Thyroid gland (tissue), 4 donors: ENCODE results near the gene SNRPD3.
"Not testable (repeated sequence)": the region's sequence is repeated elsewhere in the genome, so short reads cannot be mapped to it uniquely, and the experiment has no call there.

Experiments used
- CTCF ChIP-seq, 6 experiments: fragments of 200-600 bp in 3 of 6; fragments of 450-650 bp in 3 of 6; sonication (generic) in 3 of 6; IDR thresholded peaks; one replicate each; pipeline ENCODE4 v1.5.1; 2016 to 2019; ENCODE audit warnings: antibody characterized with exemption in 6 of 6, mild to moderate bottlenecking in 2 of 6, inconsistent platforms in 1 of 6, moderate library complexity in 1 of 6
- POLR2A ChIP-seq, 2 donors: fragments of 450-650 bp; IDR thresholded peaks; one replicate each; pipeline ENCODE4 v1.6.1; 2017; ENCODE audit warnings: antibody characterized with exemption in 2 of 2, mild to moderate bottlenecking in 2 of 2, moderate library complexity in 1 of 2

- TF ChIP-seq POLR2A, CTCF (IDR thresholded peaks at IDR 0.05): not testable (repeated sequence)
Measured at GRCh38 chr22:24530968-24531367, 24.8 kb upstream of the SNRPD3 start.
